DND-41 (cell line): Measurements from ENCODE around the gene FZD8.
"Not testable (repeated sequence)": the region's sequence is repeated elsewhere in the genome, so short reads cannot be mapped to it uniquely, and the experiment has no call there.

Experiments
- ATAC-seq: fragments of 200-7000 bp; cut with Tn5 transposase; 3 replicates; pipeline ENCODE4 v1.9.1; 2021; ENCODE audit warnings: low read depth; ENCODE audit not compliant: insufficient read depth
- DNase-seq: peaks from one replicate; pipeline ENCODE4 v3.0.0-alpha.2; 2020
- H2AFZ ChIP-seq: 2 replicates; pipeline ENCODE4 v1.6.0; 2012; ENCODE audit warnings: low read depth, low read length
- H3K27ac ChIP-seq: 2 replicates; pipeline ENCODE4 v1.5.1; 2012; ENCODE audit warnings: low read length, inconsistent platforms
- H3K27me3 ChIP-seq: fragments of 200-600 bp; sonication (generic); 2 replicates; pipeline ENCODE4 v1.6.0; 2012; ENCODE audit warnings: low read length, mild to moderate bottlenecking, inconsistent platforms; ENCODE audit not compliant: insufficient read depth, poor library complexity
- H3K36me3 ChIP-seq: 2 replicates; pipeline ENCODE4 v1.5.1; 2012; ENCODE audit warnings: low read length, inconsistent platforms; ENCODE audit not compliant: insufficient read depth
- H3K4me1 ChIP-seq: 2 replicates; pipeline ENCODE4 v1.5.1; 2012; ENCODE audit warnings: mild to moderate bottlenecking, low read length; ENCODE audit not compliant: insufficient read depth
- H3K4me2 ChIP-seq: 2 replicates; pipeline ENCODE4 v1.6.0; 2012; ENCODE audit warnings: mild to moderate bottlenecking, moderate library complexity, low read length, inconsistent platforms; ENCODE audit not compliant: insufficient read depth
- H3K4me3 ChIP-seq, 2 experiments: fragments of 200-600 bp in 1 of 2; shearing (Covaris generic) in 1 of 2; 2 replicates each; pipeline ENCODE4 v1.5.1; 2012 to 2016; ENCODE audit warnings: inconsistent platforms in 2 of 2, low read length in 2 of 2, mild to moderate bottlenecking in 2 of 2, low read depth in 1 of 2, moderate library complexity in 1 of 2
- H3K79me2 ChIP-seq: 2 replicates; pipeline ENCODE4 v1.6.0; 2012; ENCODE audit warnings: low read length, inconsistent platforms; ENCODE audit not compliant: insufficient read depth
- H3K9ac ChIP-seq: 2 replicates; pipeline ENCODE4 v1.6.0; 2012; ENCODE audit warnings: low read depth, mild to moderate bottlenecking, inconsistent platforms, low read length, moderate library complexity
- H3K9me3 ChIP-seq: 2 replicates; pipeline ENCODE4 v1.5.1; 2012; ENCODE audit warnings: low read length, moderate library complexity, mild to moderate bottlenecking, inconsistent platforms; ENCODE audit not compliant: insufficient read depth, severe bottlenecking
- H4K20me1 ChIP-seq: 2 replicates; pipeline ENCODE4 v1.6.0; 2012; ENCODE audit warnings: low read length; ENCODE audit not compliant: insufficient read depth
- EZH2 ChIP-seq: IDR thresholded peaks from 3 replicates; pipeline ENCODE4 v1.6.1; 2012; ENCODE audit warnings: borderline replicate concordance, low read depth, mild to moderate bottlenecking, moderate library complexity, low read length, inconsistent platforms; ENCODE audit not compliant: severe bottlenecking
- TF ChIP-seq, protein P1 (sequence below): IDR thresholded peaks from 2 replicates; pipeline ENCODE4 v1.5.1; 2012; ENCODE audit warnings: borderline replicate concordance, low read length, moderate library complexity, mild to moderate bottlenecking; ENCODE audit not compliant: poor library complexity, severe bottlenecking; ENCODE audit errors: extremely low read depth

The FZD8 gene, protein sequence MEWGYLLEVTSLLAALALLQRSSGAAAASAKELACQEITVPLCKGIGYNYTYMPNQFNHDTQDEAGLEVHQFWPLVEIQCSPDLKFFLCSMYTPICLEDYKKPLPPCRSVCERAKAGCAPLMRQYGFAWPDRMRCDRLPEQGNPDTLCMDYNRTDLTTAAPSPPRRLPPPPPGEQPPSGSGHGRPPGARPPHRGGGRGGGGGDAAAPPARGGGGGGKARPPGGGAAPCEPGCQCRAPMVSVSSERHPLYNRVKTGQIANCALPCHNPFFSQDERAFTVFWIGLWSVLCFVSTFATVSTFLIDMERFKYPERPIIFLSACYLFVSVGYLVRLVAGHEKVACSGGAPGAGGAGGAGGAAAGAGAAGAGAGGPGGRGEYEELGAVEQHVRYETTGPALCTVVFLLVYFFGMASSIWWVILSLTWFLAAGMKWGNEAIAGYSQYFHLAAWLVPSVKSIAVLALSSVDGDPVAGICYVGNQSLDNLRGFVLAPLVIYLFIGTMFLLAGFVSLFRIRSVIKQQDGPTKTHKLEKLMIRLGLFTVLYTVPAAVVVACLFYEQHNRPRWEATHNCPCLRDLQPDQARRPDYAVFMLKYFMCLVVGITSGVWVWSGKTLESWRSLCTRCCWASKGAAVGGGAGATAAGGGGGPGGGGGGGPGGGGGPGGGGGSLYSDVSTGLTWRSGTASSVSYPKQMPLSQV

DNA sequence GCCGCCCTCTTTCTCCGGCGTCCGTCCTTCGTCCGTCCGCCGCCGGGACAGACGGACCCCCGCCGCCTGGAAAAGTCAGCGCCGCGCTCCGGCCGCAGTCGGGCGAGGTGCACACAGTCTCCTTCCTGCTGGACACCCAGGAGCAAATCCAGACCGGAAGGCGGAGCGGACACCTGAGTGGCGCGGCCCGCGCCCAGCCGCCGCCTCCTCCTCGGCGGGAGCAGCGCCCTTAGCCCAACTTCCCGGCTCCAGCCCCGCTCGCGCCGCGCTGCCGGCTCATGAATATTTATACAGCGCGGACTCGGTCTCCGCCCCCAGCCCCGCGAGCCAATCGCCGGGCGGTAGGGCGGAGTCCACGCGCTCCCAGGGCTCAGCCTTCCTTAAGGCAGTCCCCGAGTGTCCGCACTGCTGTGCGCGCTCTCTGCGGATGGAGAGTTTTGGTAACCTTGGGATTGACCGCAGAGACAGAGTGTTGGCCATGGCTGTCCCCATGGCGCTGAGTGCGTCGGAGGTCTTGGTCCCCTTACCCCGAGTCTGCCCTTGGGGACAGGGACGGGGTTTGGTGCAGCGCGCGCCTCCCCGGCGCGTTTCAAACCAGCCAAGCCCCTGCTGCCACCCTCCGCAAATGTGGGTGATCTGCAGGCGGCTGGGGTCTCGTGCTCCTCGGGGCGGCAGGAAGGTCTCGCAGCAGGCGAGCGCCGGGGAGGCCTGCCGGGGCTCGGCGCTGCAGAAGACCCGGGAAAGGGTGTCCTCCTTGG lies at the start of gene FZD8:
Gene FZD8 (minus strand): TSS at position 262 of the 758 bp plus-strand sequence. CDS start 867 bp downstream, outside the sequence.
- no peak for TF ChIP-seq EZH2
- TF ChIP-seq, protein P1, sequence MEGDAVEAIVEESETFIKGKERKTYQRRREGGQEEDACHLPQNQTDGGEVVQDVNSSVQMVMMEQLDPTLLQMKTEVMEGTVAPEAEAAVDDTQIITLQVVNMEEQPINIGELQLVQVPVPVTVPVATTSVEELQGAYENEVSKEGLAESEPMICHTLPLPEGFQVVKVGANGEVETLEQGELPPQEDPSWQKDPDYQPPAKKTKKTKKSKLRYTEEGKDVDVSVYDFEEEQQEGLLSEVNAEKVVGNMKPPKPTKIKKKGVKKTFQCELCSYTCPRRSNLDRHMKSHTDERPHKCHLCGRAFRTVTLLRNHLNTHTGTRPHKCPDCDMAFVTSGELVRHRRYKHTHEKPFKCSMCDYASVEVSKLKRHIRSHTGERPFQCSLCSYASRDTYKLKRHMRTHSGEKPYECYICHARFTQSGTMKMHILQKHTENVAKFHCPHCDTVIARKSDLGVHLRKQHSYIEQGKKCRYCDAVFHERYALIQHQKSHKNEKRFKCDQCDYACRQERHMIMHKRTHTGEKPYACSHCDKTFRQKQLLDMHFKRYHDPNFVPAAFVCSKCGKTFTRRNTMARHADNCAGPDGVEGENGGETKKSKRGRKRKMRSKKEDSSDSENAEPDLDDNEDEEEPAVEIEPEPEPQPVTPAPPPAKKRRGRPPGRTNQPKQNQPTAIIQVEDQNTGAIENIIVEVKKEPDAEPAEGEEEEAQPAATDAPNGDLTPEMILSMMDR: no peak
- Histone ChIP-seq H3K9ac (no peak within 1 kb of the TSS), H3K4me3 (no peak within 1 kb of the TSS), H2AFZ (no peak within 1 kb of the TSS), H3K79me2 (no peaks in the 10 kb centered on the region), H3K27ac (no peak within 1 kb of the TSS), H4K20me1 (no peaks in the 10 kb centered on the region), H3K4me2 (no peak within 1 kb of the TSS), H3K4me1 (no peaks in the 10 kb centered on the region), H3K36me3 (no peaks in the 10 kb centered on the region), H3K9me3 (peaks cover 10% of the 10 kb centered on the region), H3K27me3 (no peaks in the 10 kb centered on the region)
- ATAC-seq (no peak), DNase-seq (no peak)

DNA sequence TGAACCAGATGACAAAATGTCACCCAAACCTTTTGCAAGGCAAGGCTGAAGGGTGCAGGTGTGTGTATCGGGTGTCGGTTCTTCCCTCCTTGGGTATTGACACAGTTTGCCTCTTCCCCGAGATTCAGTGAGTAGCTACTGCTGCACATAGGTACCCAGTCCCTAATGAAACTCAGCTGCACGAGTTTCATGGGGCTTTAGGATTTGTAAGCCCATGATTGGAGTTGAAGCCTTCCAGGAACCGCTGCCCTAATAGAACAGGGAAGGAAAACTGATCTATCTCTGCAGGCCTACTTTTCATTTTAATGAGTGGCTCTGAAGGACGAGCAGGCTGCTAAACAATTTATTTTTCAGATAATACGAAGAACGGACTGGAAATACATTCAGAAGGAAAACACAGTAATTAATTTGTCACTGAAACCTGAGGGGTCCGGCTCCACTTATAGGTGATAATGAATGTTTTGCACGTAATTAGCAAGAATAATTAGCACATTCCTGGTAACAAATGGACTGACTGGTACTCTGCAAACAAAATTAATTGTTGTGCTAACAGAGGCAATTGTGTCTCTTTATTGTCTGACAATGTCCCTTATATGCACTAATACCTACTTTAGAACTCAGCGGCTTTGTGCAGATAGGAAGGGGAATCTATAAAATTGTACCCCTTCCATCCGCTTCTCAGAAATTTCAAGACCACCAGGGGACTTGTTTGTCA lies 49.6 kb upstream of the FZD8 start:
- TF ChIP-seq, protein P1: no peak
- no peak for TF ChIP-seq EZH2
- Histone ChIP-seq H3K4me1 (no peaks in the 10 kb centered on the region), H4K20me1 (no peaks in the 10 kb centered on the region), H3K9me3 (no peaks in the 10 kb centered on the region), H3K79me2 (no peaks in the 10 kb centered on the region), H3K9ac (no peak overlapping the region), H3K4me2 (no peak overlapping the region), H3K27me3 (peaks cover 4% of the 10 kb centered on the region), H3K27ac (no peak overlapping the region), H3K36me3 (no peaks in the 10 kb centered on the region), H3K4me3 (no peak overlapping the region), H2AFZ (no peak overlapping the region)
- DNase-seq (no peak), ATAC-seq (no peak)

DNA sequence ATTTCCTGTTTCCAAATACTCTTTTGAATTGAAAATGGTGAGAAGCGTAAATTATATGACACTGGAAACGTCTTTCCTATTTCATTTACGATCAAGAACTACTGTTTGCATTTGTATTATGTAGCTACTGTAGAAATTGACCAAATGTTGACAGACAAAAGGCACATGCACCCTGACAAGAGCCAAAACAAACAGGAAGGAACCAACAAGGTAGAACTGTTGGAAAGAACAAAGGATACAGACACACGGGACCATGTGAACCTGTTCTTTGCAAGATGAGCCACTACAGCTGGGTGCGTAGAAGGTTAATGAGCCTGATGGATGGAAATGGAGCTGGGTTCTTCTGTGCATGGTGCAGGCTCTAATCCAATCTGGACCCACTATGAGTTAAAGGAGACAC lies 48.4 kb upstream of the FZD8 start:
- ATAC-seq: no peak
- H2AFZ ChIP-seq: 0 out of 2 replicates have a peak overlapping the region, but pooled peaks have one; percentile 25

DNA sequence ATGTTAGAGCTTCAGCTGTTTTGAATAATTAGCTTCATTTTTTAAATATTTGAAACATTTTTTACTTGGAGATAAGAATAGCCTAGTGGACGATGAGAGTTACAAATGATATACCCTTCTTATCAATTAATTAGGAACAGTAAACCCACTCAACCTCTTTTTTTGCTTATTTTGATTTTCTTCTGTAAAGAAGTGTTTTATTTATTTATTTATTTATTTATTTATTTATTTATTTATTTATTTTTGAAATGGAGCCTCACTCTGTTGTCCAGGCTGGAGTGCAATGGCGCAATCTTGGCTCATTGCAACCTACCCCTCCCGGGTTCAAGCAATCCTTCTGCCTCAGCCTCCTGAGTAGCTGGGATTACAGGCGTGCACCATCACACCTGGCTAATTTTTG lies 43.8 kb upstream of the FZD8 start:
- H3K27me3 ChIP-seq, H4K20me1 ChIP-seq, H3K4me3 ChIP-seq, DNase-seq, H3K4me2 ChIP-seq, H3K9ac ChIP-seq, H3K9me3 ChIP-seq, H3K27ac ChIP-seq, H3K36me3 ChIP-seq, H3K79me2 ChIP-seq, ATAC-seq, H2AFZ ChIP-seq, H3K4me1 ChIP-seq: not testable (repeated sequence)

More for the DNA sequence above, 48.4 kb upstream of the FZD8 start:
- Histone ChIP-seq H3K4me2 (no peak overlapping the region), H4K20me1 (no peaks in the 10 kb centered on the region), H3K9ac (no peak overlapping the region), H3K27me3 (peaks cover 4% of the 10 kb centered on the region), H3K9me3 (no peaks in the 10 kb centered on the region), H3K79me2 (no peaks in the 10 kb centered on the region), H3K4me3 (no peak overlapping the region), H3K4me1 (no peaks in the 10 kb centered on the region), H3K36me3 (no peaks in the 10 kb centered on the region), H3K27ac (no peak overlapping the region)
- TF ChIP-seq, protein P1: no peak
- no peak for TF ChIP-seq EZH2
- DNase-seq: no peak
